Measurements from ENCODE around the gene IMPA2.

Gene IMPA2

GRCh38 chr18:12048010-12048826 lies 66.9 kb downstream of the IMPA2 start:
- Histone ChIP-seq H3K27me3 (ENCODE audit: insufficient read depth, low read length) (no peaks in the 10 kb centered on the region), H3K4me1 (ENCODE audit: control insufficient read depth in 1 of 2, insufficient read depth in 2 of 2, low read length in 2 of 2) (no peaks in the 10 kb centered on the region), H4K12ac (ENCODE audit: low read depth, low read length) (no peak overlapping the region), H2AK5ac (ENCODE audit: low read length) (no peak overlapping the region), H3K36me3 (ENCODE audit: control insufficient read depth in 1 of 2, insufficient read depth in 2 of 2, low read length in 2 of 2) (no peaks in the 10 kb centered on the region), H3K79me1 (ENCODE audit: low read length) (no peaks in the 10 kb centered on the region), H3K14ac (ENCODE audit: low read length) (no peak overlapping the region), H2BK120ac (ENCODE audit: insufficient read depth, low read length, poor library complexity) (no peak overlapping the region), H3K23ac (ENCODE audit: low read length) (no peak overlapping the region), H4K91ac (ENCODE audit: low read depth, low read length) (no peak overlapping the region), H3K4me3 (ENCODE audit: low read depth, low read length) (no peak overlapping the region), H3K9ac (ENCODE audit: low read length) (no peak overlapping the region), H2AFZ (ENCODE audit: insufficient read depth, low read length, poor library complexity) (no peak overlapping the region), H3K4me2 (ENCODE audit: low read length) (no peak overlapping the region), H2BK5ac (ENCODE audit: low read depth, low read length, poor library complexity) (no peak overlapping the region), H2BK12ac (ENCODE audit: low read length) (no peak overlapping the region), H3K27ac (ENCODE audit: low read depth, low read length) (no peak overlapping the region), H3K4ac (ENCODE audit: low read depth, low read length) (no peak overlapping the region), H3K9me3 (ENCODE audit: insufficient read depth, low read depth, low read length) (peaks cover 3% of the 10 kb centered on the region), H4K8ac (ENCODE audit: low read depth, low read length) (no peak overlapping the region), H3K79me2 (ENCODE audit: control insufficient read depth, insufficient read depth, low read length, poor library complexity) (no peaks in the 10 kb centered on the region), H3K18ac (ENCODE audit: low read length) (no peak overlapping the region)
- no CpG with 5 or more reads among the region's 20 CpGs for WGBS (ENCODE audit: extremely low coverage, insufficient coverage, insufficient read length)
- DNase-seq = peak in 1 of 2 donors; percentile 18

- no CpG with 5 or more reads among the region's 2 CpGs for WGBS (ENCODE audit: extremely low coverage, insufficient coverage, insufficient read length)
- Histone ChIP-seq H3K4me2 (ENCODE audit: low read length) (no peak overlapping the region), H3K79me1 (ENCODE audit: low read length) (no peaks in the 10 kb centered on the region), H2AFZ (ENCODE audit: insufficient read depth, low read length, poor library complexity) (no peak overlapping the region), H3K4me1 (ENCODE audit: control insufficient read depth in 1 of 2, insufficient read depth in 2 of 2, low read length in 2 of 2) (no peaks in the 10 kb centered on the region), H3K14ac (ENCODE audit: low read length) (no peak overlapping the region), H3K18ac (ENCODE audit: low read length) (no peak overlapping the region), H2BK120ac (ENCODE audit: insufficient read depth, low read length, poor library complexity) (no peak overlapping the region), H3K27ac (ENCODE audit: low read depth, low read length) (no peak overlapping the region), H3K9ac (ENCODE audit: low read length) (no peak overlapping the region), H3K27me3 (ENCODE audit: insufficient read depth, low read length) (no peaks in the 10 kb centered on the region), H3K79me2 (ENCODE audit: control insufficient read depth, insufficient read depth, low read length, poor library complexity) (no peaks in the 10 kb centered on the region), H3K9me3 (ENCODE audit: insufficient read depth, low read depth, low read length) (peaks cover 3% of the 10 kb centered on the region), H2AK5ac (ENCODE audit: low read length) (no peak overlapping the region), H2BK5ac (ENCODE audit: low read depth, low read length, poor library complexity) (no peak overlapping the region), H4K91ac (ENCODE audit: low read depth, low read length) (no peak overlapping the region), H4K12ac (ENCODE audit: low read depth, low read length) (no peak overlapping the region), H2BK12ac (ENCODE audit: low read length) (no peak overlapping the region), H3K23ac (ENCODE audit: low read length) (no peak overlapping the region), H3K4me3 (ENCODE audit: low read depth, low read length) (no peak overlapping the region), H4K8ac (ENCODE audit: low read depth, low read length) (no peak overlapping the region), H3K36me3 (ENCODE audit: control insufficient read depth in 1 of 2, insufficient read depth in 2 of 2, low read length in 2 of 2) (no peaks in the 10 kb centered on the region), H3K4ac (ENCODE audit: low read depth, low read length) (no peak overlapping the region)
- no peak for DNase-seq
Measured at GRCh38 chr18:12048827-12049175, 67.5 kb downstream of the IMPA2 start.

- H3K79me1 ChIP-seq (ENCODE audit: low read length) = no peaks in the 10 kb centered on the region
- no peak overlapping the region for H3K4me3 ChIP-seq (ENCODE audit: low read depth, low read length)
- H4K12ac ChIP-seq (ENCODE audit: low read depth, low read length) = no peak overlapping the region
- no peak overlapping the region for H3K27ac ChIP-seq (ENCODE audit: low read depth, low read length)
- no peaks in the 10 kb centered on the region for H3K4me1 ChIP-seq (ENCODE audit: control insufficient read depth in 1 of 2, insufficient read depth in 2 of 2, low read length in 2 of 2)
- no peak overlapping the region for H2BK120ac ChIP-seq (ENCODE audit: insufficient read depth, low read length, poor library complexity)
- no peaks in the 10 kb centered on the region for H3K27me3 ChIP-seq (ENCODE audit: insufficient read depth, low read length)
- no peak overlapping the region for H4K91ac ChIP-seq (ENCODE audit: low read depth, low read length)
- H3K79me2 ChIP-seq (ENCODE audit: control insufficient read depth, insufficient read depth, low read length, poor library complexity) = no peaks in the 10 kb centered on the region
- no peak overlapping the region for H3K23ac ChIP-seq (ENCODE audit: low read length)
- H3K4ac ChIP-seq (ENCODE audit: low read depth, low read length) = no peak overlapping the region
- H2BK12ac ChIP-seq (ENCODE audit: low read length) = no peak overlapping the region
- H3K36me3 ChIP-seq (ENCODE audit: control insufficient read depth in 1 of 2, insufficient read depth in 2 of 2, low read length in 2 of 2) = no peaks in the 10 kb centered on the region
- H3K18ac ChIP-seq (ENCODE audit: low read length) = no peak overlapping the region
- no peak overlapping the region for H2AFZ ChIP-seq (ENCODE audit: insufficient read depth, low read length, poor library complexity)
- H3K9me3 ChIP-seq (ENCODE audit: insufficient read depth, low read depth, low read length) = peaks cover 3% of the 10 kb centered on the region
- H3K14ac ChIP-seq (ENCODE audit: low read length) = no peak overlapping the region
- no peak for DNase-seq
- no peak overlapping the region for H3K4me2 ChIP-seq (ENCODE audit: low read length)
- no peak overlapping the region for H2BK5ac ChIP-seq (ENCODE audit: low read depth, low read length, poor library complexity)
- H3K9ac ChIP-seq (ENCODE audit: low read length) = no peak overlapping the region
- no CpG with 5 or more reads among the region's 9 CpGs for WGBS (ENCODE audit: extremely low coverage, insufficient coverage, insufficient read length)
- H2AK5ac ChIP-seq (ENCODE audit: low read length) = no peak overlapping the region
- no peak overlapping the region for H4K8ac ChIP-seq (ENCODE audit: low read depth, low read length)
Measured at GRCh38 chr18:12049978-12050811, 68.9 kb downstream of the IMPA2 start.

- Histone ChIP-seq H2BK120ac (ENCODE audit: insufficient read depth, low read length, poor library complexity) (no peak overlapping the region), H3K27ac (ENCODE audit: low read depth, low read length) (no peak overlapping the region), H3K18ac (ENCODE audit: low read length) (no peak overlapping the region), H4K8ac (ENCODE audit: low read depth, low read length) (no peak overlapping the region), H3K14ac (ENCODE audit: low read length) (no peak overlapping the region), H3K36me3 (ENCODE audit: control insufficient read depth in 1 of 2, insufficient read depth in 2 of 2, low read length in 2 of 2) (no peaks in the 10 kb centered on the region), H2BK12ac (ENCODE audit: low read length) (no peak overlapping the region), H2AK5ac (ENCODE audit: low read length) (no peak overlapping the region), H3K4ac (ENCODE audit: low read depth, low read length) (no peak overlapping the region), H3K9ac (ENCODE audit: low read length) (no peak overlapping the region), H4K12ac (ENCODE audit: low read depth, low read length) (no peak overlapping the region), H3K79me2 (ENCODE audit: control insufficient read depth, insufficient read depth, low read length, poor library complexity) (no peaks in the 10 kb centered on the region), H3K9me3 (ENCODE audit: insufficient read depth, low read depth, low read length) (peaks cover 3% of the 10 kb centered on the region), H4K91ac (ENCODE audit: low read depth, low read length) (no peak overlapping the region), H2AFZ (ENCODE audit: insufficient read depth, low read length, poor library complexity) (no peak overlapping the region), H3K27me3 (ENCODE audit: insufficient read depth, low read length) (no peaks in the 10 kb centered on the region), H3K79me1 (ENCODE audit: low read length) (no peaks in the 10 kb centered on the region), H3K23ac (ENCODE audit: low read length) (no peak overlapping the region), H3K4me3 (ENCODE audit: low read depth, low read length) (no peak overlapping the region), H3K4me1 (ENCODE audit: control insufficient read depth in 1 of 2, insufficient read depth in 2 of 2, low read length in 2 of 2) (no peaks in the 10 kb centered on the region), H2BK5ac (ENCODE audit: low read depth, low read length, poor library complexity) (no peak overlapping the region), H3K4me2 (ENCODE audit: low read length) (no peak overlapping the region)
- DNase-seq = no peak
- no CpG with 5 or more reads among the region's 3 CpGs for WGBS (ENCODE audit: extremely low coverage, insufficient coverage, insufficient read length)
Measured at GRCh38 chr18:12052866-12053265, 71.6 kb downstream of the IMPA2 start.
